IgD-negative memory B cell (primary cell): ENCODE data around the gene LRP2. TPM values are rescaled to one million over a fixed set of nuclear protein-coding genes. Genes with fewer than 3 reads are reported as not detected.
"Not testable (repeated sequence)": the region's sequence is repeated elsewhere in the genome, so short reads cannot be mapped to it uniquely, and the experiment has no call there.

Source experiments
- H3K27ac Mint-ChIP-seq, 3 donors: one replicate each; pipeline ENCODE4 v1.8.0; 2020 to 2022; ENCODE audit warnings: mild to moderate bottlenecking in 3 of 3, mixed read lengths in 3 of 3, moderate library complexity in 1 of 3
- H3K27me3 Mint-ChIP-seq: one replicate; pipeline ENCODE4 v1.8.0; 2021; ENCODE audit warnings: mixed read lengths
- H3K36me3 Mint-ChIP-seq: one replicate; pipeline ENCODE4 v1.8.0; 2020; ENCODE audit warnings: mild to moderate bottlenecking, mixed read lengths
- H3K4me1 Mint-ChIP-seq, 3 donors: one replicate each; pipeline ENCODE4 v1.8.0; 2020 to 2022; ENCODE audit warnings: mixed read lengths in 3 of 3, mild to moderate bottlenecking in 1 of 3
- H3K4me3 Mint-ChIP-seq, 4 donors: one replicate each; pipeline ENCODE4 v1.8.0; 2020 to 2022; ENCODE audit warnings: mild to moderate bottlenecking in 4 of 4, mixed read lengths in 4 of 4, moderate library complexity in 3 of 4
- H3K9me3 Mint-ChIP-seq, 3 donors: one replicate each; pipeline ENCODE4 v1.8.0; 2020 to 2021; ENCODE audit warnings: mixed read lengths in 3 of 3, mild to moderate bottlenecking in 1 of 3
- polyA plus RNA-seq: library from polyadenylated mRNA; unstranded; fragments of 300-500 nt; fragmentation: Illumina TruSeq; gene quantifications from one replicate; pipeline ENCODE4 v1.2.3, GENCODE V29; 2021

The LRP2 gene
- polyA plus RNA-seq, 1 donor from 2014 or later: not detected

DNA sequence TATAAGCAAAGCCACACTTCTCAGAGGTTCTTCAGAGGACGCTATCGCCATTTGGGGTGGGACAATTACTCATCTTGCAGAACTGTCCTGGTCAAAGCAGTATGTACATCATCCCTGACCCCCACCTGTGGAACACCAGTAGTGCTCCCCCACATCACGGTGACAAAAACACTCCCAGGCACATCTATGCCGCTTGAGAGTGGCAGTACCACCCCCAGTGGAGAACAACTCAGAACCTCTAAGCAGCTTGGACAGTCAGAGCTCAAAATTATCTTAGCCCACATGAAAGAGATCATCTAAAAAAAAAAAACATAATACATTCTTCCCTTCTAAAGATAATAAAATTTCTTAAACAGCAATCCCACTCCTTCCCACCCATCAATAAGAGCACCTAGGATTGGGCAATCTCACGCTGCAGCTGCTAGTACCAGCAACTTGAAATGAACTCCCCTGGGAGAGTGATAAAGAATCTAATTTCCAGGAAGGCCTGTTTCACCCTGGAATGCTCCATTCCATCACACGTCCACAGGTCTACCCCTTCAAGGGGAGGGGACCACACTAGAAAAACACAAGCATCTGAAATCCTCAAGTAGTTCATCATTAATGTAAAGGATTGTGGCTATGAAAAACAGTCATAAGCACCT lies 31.7 kb downstream of the LRP2 start:
- no peak overlapping the region for H3K27ac Mint-ChIP-seq
- H3K36me3 Mint-ChIP-seq: no peaks in the 10 kb centered on the region

DNA sequence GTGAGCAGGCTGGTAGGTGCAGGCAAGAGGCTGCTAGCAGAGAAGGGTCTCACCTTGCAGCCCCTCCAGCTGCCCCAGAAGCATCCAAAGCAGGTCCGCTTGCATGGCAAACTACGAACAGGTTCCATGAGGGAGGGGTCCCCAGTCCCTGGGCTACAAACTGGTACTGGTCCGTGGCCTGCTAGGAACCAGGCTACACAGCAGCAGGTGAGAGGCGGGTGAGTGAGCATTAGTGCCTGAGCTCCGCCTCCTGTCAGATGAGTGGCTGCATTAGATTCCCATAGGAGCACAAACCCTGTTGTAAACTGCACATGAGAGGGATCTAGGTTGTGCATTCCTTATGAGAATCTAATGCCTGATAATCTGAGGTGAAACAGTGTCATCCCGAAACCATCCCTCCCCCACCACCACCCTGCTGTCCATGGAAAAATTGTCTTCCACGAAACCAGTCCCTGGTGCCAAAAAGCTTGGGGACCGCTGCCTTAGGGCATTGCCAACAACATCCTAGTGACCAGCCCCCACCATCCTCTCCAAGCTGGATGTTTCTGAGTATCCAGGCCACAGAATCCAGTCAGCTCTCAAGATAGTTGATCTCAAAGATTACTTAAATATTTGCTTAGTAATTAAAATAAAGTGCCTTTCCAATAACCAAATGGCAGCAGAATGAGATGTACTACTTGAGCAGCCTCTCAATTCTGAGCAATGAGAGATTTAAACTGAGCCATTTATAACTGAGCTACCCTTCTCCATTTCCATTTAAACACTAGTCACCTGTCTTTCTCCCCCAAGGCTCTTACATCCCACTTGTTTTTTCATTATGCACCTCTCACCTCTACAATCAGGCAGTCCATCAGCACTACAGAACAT lies 32.4 kb downstream of the LRP2 start:
- H3K9me3 Mint-ChIP-seq: no peaks in the 10 kb centered on the region
- H3K4me1 Mint-ChIP-seq: no peaks in the 10 kb centered on the region
- H3K4me3 Mint-ChIP-seq: no peak overlapping the region
- H3K27me3 Mint-ChIP-seq: no peaks in the 10 kb centered on the region
- H3K36me3 Mint-ChIP-seq: no peaks in the 10 kb centered on the region
- no peak overlapping the region for H3K27ac Mint-ChIP-seq

More for the DNA sequence above, 31.7 kb downstream of the LRP2 start:
- H3K9me3 Mint-ChIP-seq: no peaks in the 10 kb centered on the region
- no peaks in the 10 kb centered on the region for H3K4me1 Mint-ChIP-seq
- H3K27me3 Mint-ChIP-seq: no peaks in the 10 kb centered on the region
- H3K4me3 Mint-ChIP-seq: no peak overlapping the region

DNA sequence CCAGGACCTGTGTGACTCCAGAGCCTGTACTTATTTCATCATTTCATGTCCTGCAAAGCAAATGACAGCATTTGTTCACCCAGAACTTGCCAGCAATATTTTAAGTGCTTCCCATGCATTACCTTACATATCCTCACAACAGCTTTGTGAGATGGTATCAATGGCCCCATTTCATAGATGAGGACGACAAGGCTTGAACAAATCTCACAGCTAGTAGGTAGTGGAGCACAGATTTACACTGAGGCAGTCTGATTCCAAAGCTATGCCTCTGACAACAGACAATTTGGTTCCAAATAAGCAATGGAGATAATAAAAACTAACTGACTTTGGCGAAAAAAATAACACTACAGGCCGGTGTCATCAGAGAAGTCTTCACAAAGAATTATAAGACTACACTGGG lies 33.5 kb downstream of the LRP2 start:
- Mint-ChIP-seq H3K27me3 (no peaks in the 10 kb centered on the region), H3K4me3 (no peak overlapping the region), H3K4me1 (no peaks in the 10 kb centered on the region), H3K27ac (no peak overlapping the region), H3K36me3 (no peaks in the 10 kb centered on the region), H3K9me3 (no peaks in the 10 kb centered on the region)

DNA sequence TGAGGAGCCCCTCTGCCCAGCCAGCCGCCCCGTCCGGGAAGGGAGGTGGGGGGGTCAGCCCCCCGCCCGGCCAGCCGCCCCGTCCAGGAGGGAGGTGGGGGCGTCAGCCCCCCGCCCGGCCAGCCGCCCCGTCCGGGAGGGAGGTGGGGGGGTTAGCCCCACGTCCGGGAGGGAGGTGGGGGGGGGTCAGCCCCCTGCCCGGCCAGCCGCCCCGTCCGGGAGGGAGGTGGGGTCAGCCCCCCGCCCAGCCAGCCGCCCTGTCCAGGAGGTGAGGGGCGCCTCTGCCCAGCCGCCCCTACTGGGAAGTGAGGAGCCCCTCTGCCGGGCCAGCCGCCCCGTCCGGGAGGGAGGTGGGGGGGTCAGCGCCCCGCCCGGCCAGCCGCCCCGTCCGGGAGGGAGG lies 34.5 kb downstream of the LRP2 start:
- H3K27ac Mint-ChIP-seq, H3K4me3 Mint-ChIP-seq, H3K4me1 Mint-ChIP-seq, H3K9me3 Mint-ChIP-seq, H3K36me3 Mint-ChIP-seq, H3K27me3 Mint-ChIP-seq: not testable (repeated sequence)

DNA sequence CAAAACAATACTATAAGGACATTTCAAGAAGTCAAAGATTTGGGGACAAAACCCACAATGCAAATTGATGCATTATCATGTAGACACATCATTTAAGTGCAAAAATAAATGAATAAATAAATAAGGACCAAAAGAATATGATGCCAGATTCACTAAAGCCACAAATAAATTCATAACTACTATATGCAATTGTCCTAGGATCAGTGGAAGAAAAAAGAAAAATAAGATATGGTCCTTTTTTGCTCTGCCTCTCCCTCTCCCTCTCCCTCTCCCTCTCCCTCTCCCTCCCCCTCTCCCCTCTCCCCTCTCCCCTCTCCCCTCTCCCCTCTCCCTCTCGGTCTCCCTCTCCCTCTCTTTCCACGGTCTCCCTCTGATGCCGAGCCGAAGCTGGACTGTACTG lies 36.4 kb downstream of the LRP2 start:
- not testable (repeated sequence) for H3K9me3 Mint-ChIP-seq, H3K4me3 Mint-ChIP-seq, H3K27me3 Mint-ChIP-seq, H3K4me1 Mint-ChIP-seq, H3K36me3 Mint-ChIP-seq, H3K27ac Mint-ChIP-seq

DNA sequence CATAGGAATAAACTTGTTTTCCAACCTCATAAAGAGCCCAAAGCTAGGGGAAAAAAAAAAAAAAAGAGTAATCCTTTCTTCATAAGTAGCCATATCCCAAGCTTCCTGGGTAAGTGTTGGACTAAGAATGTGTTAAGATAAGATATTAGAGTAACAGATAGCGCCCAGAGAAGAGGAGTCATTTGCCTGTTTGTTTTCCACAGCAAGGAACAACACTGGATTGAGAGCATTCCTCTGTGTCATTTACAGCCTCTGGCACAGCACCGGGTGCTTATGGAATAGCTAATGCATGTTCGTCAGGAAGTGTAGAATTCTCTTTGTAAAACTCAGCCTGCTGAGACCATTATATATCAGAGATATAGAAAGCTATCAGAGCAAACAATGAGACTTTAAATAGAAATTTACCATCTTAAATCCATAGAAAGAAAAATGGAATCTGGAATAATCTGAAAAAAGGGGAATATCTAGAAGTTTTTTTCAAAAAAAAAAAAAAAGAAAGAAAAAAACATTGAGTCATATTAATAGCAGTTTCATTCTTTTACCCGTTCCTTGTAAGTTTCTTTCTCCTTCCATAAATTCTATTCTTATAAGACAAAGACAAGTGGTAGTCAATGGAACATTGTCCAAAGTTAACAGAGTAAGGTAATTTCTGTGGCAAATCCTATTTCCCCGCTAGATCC lies 37.6 kb downstream of the LRP2 start:
- H3K36me3 Mint-ChIP-seq: no peaks in the 10 kb centered on the region
- peaks cover 3% of the 10 kb centered on the region for H3K27me3 Mint-ChIP-seq
- no peak overlapping the region for H3K27ac Mint-ChIP-seq
- no peaks in the 10 kb centered on the region for H3K4me1 Mint-ChIP-seq
- H3K9me3 Mint-ChIP-seq: no peaks in the 10 kb centered on the region
- no peak overlapping the region for H3K4me3 Mint-ChIP-seq

DNA sequence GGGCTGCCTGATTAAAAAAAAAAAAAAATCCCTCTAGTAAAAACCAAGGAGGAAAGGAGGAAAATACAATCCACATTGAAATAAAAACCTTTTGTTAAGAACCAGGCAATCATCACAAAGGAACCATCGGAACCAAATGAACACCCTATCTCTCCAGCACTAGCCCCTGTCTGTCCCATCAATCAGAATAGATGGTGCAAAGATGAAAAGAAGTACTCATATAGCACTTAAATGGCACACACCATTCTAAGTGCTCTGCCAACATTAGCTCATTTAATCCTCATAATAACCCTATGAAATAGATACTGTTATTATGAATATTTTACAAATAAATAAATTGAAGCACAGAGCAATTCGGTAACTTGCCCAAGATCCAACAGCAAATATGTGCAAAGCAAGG lies 38.5 kb downstream of the LRP2 start:
- Mint-ChIP-seq H3K27ac (no peak overlapping the region), H3K27me3 (peaks cover 4% of the 10 kb centered on the region), H3K4me1 (no peaks in the 10 kb centered on the region), H3K9me3 (no peaks in the 10 kb centered on the region), H3K36me3 (no peaks in the 10 kb centered on the region), H3K4me3 (no peak overlapping the region)

DNA sequence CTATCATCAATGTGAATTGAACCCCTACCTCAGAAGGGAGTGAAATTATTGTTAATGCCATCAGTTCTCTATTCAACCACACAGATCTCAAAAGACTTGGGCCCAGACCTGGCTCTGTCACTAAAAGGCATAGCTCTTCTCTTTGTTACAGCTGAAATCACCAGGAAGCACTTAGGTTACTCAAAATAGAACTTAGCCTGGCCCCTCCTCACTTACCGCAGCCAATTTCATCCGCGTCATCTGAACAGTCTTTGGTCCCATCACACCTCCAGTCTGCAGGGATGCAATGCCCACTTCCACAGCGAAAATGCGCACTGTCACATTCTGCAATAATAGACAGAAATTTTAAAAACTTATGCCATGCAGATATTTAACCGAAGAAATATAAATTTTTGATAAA lies 41.8 kb downstream of the LRP2 start:
- H3K9me3 Mint-ChIP-seq: no peaks in the 10 kb centered on the region
- H3K4me1 Mint-ChIP-seq: no peaks in the 10 kb centered on the region
- H3K4me3 Mint-ChIP-seq: no peak overlapping the region
- H3K27ac Mint-ChIP-seq: no peak overlapping the region
- no peaks in the 10 kb centered on the region for H3K36me3 Mint-ChIP-seq
- H3K27me3 Mint-ChIP-seq: peaks cover 6% of the 10 kb centered on the region

DNA sequence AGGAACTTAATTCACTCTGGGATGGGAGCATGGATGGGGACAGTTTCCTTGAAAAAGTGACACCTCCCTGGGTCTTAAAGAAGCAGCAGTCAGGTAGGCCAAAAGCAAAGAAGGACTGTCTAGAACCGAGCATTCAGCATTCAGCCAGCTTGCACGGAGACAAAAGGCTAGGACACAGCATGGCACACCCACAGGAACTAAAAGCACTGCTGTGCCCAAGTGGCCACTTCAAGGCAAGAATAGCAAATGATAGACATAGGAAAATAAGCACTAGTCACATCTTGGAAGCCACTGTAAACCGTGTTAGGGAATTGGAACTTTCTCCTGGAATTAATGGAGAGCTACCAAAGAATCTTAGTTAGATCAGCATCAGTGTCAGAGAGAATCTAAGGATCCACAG lies 47.0 kb downstream of the LRP2 start:
- Mint-ChIP-seq H3K36me3 (no peaks in the 10 kb centered on the region), H3K27me3 (peaks cover 11% of the 10 kb centered on the region), H3K4me3 (no peak overlapping the region), H3K9me3 (peaks cover 0 to 10% (median 3%) of the 10 kb centered on the region in 3 donors), H3K27ac (no peak overlapping the region), H3K4me1 (no peaks in the 10 kb centered on the region)

DNA sequence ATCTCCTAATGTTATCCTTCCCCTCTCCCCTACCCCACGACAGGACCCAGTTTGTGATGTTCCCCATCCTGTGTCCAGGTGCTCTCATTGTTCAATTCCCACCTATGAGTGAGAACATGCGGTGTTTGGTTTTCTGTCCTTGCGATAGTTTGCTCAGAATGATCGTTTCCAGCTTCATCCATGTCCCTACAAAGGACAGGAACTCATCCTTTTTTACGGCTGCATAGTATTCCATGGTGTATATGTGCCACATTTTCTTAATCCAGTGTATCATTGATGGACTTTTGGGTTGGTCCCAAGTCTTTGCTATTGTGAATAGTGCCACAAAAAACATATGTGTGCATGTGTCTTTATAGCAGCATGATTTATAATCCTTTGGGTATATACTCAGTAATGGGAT lies 54.0 kb downstream of the LRP2 start:
- not testable (repeated sequence) for H3K36me3 Mint-ChIP-seq, H3K27ac Mint-ChIP-seq, H3K4me1 Mint-ChIP-seq, H3K9me3 Mint-ChIP-seq, H3K27me3 Mint-ChIP-seq
- H3K4me3 Mint-ChIP-seq: peak overlapping the region in 1 of 4 donors; percentile 17

DNA sequence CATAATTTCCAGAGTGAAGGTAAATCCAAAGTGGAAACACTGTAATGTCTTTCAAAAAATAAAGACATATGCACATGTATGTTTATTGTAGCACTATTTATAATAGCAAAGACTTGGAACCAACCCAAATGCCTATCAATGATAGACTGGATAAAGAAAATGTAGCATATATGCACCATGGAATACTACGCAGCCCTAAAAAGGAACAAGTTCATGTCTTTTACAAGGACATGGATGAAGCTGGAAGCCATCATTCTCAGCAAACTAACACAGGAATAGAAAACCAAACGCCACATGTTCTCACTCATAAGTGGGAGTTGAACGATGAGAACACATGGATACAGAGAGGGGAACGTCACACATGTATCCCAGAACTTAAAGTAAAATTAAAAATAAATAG lies 57.6 kb downstream of the LRP2 start:
- not testable (repeated sequence) for H3K9me3 Mint-ChIP-seq, H3K27me3 Mint-ChIP-seq, H3K4me1 Mint-ChIP-seq, H3K36me3 Mint-ChIP-seq, H3K27ac Mint-ChIP-seq, H3K4me3 Mint-ChIP-seq

DNA sequence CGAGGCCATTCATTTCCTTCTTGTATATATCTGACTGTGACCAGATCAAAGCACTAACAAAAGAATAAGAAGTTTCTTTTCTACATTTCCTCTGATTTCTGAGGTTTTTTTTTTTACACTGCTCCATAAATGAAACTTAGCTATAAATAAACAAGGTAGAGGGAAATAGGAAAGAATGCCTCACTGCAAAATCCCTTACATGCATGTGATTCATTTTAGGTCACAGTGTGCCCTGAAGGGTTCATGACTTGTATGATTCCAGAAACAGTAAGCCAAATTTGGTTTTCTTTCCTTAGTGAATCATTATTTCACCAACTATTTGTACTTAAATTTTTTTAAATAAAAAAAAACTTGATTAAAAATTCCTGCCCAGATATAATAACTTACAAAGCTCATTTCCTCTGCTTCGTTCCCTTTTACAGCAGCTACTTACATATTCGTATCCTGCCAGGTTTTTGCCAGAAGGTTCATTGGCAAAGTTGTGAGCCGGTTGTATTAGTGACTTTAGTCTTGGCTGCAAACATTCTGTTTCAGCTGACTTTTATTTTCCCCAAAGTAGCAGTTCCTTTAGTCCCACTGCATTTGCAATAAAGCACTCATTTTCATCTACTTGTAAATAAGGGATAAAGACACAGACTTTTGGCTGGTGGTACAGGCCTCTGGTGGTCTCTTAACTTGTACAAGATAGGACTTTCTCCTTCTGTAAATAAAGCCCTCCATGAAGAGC lies 58.6 kb downstream of the LRP2 start:
- no peak overlapping the region for H3K27ac Mint-ChIP-seq
- H3K4me1 Mint-ChIP-seq: no peaks in the 10 kb centered on the region
- H3K9me3 Mint-ChIP-seq: peaks cover 0 to 3% (median 0%) of the 10 kb centered on the region in 3 donors
- no peaks in the 10 kb centered on the region for H3K36me3 Mint-ChIP-seq
- no peaks in the 10 kb centered on the region for H3K27me3 Mint-ChIP-seq
- no peak overlapping the region for H3K4me3 Mint-ChIP-seq

DNA sequence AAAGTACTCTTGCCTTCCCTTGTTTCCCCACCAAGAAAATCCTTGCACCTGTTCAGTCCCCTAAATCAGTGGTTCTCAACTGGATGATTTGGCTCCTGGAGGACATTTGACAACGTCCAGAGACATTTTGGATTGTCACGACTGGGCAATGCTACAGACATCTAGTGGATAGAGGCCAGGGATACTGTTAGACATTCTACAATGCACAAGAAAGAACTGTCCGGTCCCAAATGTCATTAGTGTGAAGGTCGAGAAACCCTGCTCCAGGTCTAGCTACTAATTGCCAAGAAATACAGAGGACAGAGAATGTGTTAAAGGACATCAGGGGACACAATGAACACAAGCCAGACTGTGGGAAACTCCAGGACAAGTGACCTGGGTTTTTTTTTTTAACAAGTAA lies 60.0 kb downstream of the LRP2 start:
- no peaks in the 10 kb centered on the region for H3K9me3 Mint-ChIP-seq
- no peak overlapping the region for H3K27ac Mint-ChIP-seq
- no peaks in the 10 kb centered on the region for H3K4me1 Mint-ChIP-seq
- no peak overlapping the region for H3K4me3 Mint-ChIP-seq
- no peaks in the 10 kb centered on the region for H3K36me3 Mint-ChIP-seq
- peaks cover 1% of the 10 kb centered on the region for H3K27me3 Mint-ChIP-seq

DNA sequence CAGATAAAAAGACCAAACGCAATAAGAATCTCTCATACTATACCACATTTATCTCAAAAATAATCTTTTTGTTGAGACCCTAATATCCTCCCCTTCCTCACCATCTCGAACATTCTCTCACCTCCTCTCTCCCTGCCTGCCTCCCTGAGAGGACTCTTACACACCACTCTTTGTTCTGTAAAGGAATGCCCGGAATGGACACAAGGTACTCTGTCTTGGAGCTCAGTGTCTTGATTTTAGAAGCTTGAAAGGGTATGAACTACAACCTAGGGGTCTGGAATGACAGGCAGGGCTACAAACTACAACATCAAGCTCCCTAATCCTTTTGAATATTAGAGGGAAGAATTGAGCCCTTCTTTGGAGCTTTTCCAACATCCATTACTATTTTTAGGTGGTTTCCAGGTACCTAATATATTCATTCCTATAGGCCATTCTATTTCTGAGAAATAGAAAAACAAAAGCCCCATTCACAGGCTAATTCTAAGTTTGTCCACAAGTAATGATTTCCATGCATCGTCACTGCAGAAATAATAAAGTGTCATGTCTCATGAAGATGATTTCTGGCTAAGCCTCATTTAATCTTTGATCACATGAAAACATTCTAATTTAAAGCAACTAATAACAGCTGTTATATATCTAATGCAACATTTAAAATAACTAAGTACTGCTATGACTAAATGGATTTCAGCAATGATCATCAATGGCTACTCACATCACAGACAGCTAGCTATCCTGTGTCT lies 60.6 kb downstream of the LRP2 start:
- no peak overlapping the region for H3K27ac Mint-ChIP-seq
- H3K9me3 Mint-ChIP-seq: no peaks in the 10 kb centered on the region
- no peak overlapping the region for H3K4me3 Mint-ChIP-seq
- H3K4me1 Mint-ChIP-seq: no peaks in the 10 kb centered on the region
- peaks cover 1% of the 10 kb centered on the region for H3K27me3 Mint-ChIP-seq
- H3K36me3 Mint-ChIP-seq: no peaks in the 10 kb centered on the region
